Mammary epithelial cell (primary cell): Measurements from ENCODE around the gene CENPT.

ENCODE experiments used
- EZH2 ChIP-seq: IDR thresholded peaks from 2 replicates; pipeline ENCODE4 v1.6.1; 2012; ENCODE audit warnings: low read length, inconsistent platforms, borderline replicate concordance
- TF ChIP-seq, protein P1 (sequence below), 2 donors: IDR thresholded peaks in 1 of 2; conservative IDR thresholded peaks in 1 of 2; 2 replicates each; pipeline ENCODE4 v1.5.1; 2011 to 2012; ENCODE audit warnings: inconsistent platforms in 2 of 2, low read length in 2 of 2, mild to moderate bottlenecking in 2 of 2, control low read depth in 1 of 2, low read depth in 1 of 2; ENCODE audit not compliant: insufficient read depth in 1 of 2; ENCODE audit errors: extremely low read depth in 1 of 2

DNA sequence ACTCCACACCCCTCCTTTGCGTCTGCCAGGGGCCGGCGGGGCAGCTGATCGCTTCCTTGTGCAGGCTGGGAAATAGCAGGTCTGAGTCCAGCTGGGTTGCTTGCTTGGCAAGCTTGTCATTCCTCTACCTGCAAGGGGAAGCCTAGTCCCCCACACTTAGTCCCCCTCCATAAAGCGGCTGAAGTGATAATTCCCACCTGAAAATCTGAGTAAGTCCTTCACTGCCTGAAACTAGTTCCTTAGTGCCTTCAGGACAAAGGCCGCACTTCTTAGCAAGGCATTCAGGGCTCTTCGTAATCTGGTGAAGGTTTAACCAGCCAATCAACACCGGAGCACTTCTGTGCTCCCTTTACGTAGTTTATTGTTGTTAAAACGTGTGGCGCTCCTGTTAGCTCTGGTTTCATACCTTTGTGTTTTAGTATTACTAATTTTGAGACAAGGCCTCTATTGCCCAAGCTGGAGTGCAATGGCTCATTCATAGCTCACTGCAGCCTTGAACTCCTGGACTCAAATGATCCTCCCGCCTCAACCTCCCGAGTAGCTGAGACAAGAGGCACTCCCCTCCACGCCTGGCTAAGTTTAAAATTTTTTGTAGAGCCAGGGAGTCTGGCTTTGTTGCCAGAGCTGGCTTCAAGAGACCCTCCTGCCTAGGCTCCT, 46.4 kb upstream of the CENPT start:
- TF ChIP-seq, protein P1, sequence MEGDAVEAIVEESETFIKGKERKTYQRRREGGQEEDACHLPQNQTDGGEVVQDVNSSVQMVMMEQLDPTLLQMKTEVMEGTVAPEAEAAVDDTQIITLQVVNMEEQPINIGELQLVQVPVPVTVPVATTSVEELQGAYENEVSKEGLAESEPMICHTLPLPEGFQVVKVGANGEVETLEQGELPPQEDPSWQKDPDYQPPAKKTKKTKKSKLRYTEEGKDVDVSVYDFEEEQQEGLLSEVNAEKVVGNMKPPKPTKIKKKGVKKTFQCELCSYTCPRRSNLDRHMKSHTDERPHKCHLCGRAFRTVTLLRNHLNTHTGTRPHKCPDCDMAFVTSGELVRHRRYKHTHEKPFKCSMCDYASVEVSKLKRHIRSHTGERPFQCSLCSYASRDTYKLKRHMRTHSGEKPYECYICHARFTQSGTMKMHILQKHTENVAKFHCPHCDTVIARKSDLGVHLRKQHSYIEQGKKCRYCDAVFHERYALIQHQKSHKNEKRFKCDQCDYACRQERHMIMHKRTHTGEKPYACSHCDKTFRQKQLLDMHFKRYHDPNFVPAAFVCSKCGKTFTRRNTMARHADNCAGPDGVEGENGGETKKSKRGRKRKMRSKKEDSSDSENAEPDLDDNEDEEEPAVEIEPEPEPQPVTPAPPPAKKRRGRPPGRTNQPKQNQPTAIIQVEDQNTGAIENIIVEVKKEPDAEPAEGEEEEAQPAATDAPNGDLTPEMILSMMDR (conservative IDR thresholded peaks at IDR 0.05 in 1 of 2, IDR thresholded peaks at IDR 0.05 in 1 of 2; ENCODE audit: extremely low read depth in 1 of 2, insufficient read depth in 1 of 2, low read depth in 1 of 2, low read length in 2 of 2) = no peak
- no peak for TF ChIP-seq EZH2
